Keratinocyte (primary cell): ENCODE measurements around the gene POU6F2. TPM values are rescaled to one million over a fixed set of nuclear protein-coding genes. Genes with fewer than 3 reads are reported as not detected.

Experiments used
- DNase-seq: peaks from one replicate; pipeline ENCODE4 v3.0.0-alpha.2; 2011; ENCODE audit warnings: low read depth, missing footprints, low spot score
- FAIRE-seq: peaks from 2 replicates; lab custom pipeline; 2011; peaks lifted over from hg19 to GRCh38; lab: Jason Lieb, UNC
- H2AFZ ChIP-seq: 2 replicates; pipeline ENCODE4 v1.6.0; 2012; ENCODE audit warnings: low read length, control low read depth, inconsistent platforms; ENCODE audit not compliant: control insufficient read depth
- H3K27ac ChIP-seq: 2 replicates; pipeline ENCODE4 v1.5.1; 2011; ENCODE audit warnings: low read length; ENCODE audit not compliant: control insufficient read depth, insufficient read depth
- H3K27me3 ChIP-seq: 3 replicates; pipeline ENCODE4 v1.6.0; 2011; ENCODE audit warnings: low read length; ENCODE audit not compliant: control insufficient read depth, insufficient read depth; ENCODE audit errors: extremely low read depth
- H3K36me3 ChIP-seq, 2 experiments: 2 replicates in 1 of 2; 3 replicates in 1 of 2; pipeline ENCODE4 v1.5.1; 2011; ENCODE audit warnings: low read length in 2 of 2, mild to moderate bottlenecking in 1 of 2; ENCODE audit not compliant: control insufficient read depth in 2 of 2, insufficient read depth in 2 of 2; ENCODE audit errors: extremely low read depth in 1 of 2
- H3K4me1 ChIP-seq: 3 replicates; pipeline ENCODE4 v1.5.1; 2011; ENCODE audit warnings: low read length; ENCODE audit not compliant: control insufficient read depth, insufficient read depth; ENCODE audit errors: extremely low read depth
- H3K4me2 ChIP-seq: 3 replicates; pipeline ENCODE4 v1.6.0; 2011; ENCODE audit warnings: low read depth, low read length; ENCODE audit not compliant: control insufficient read depth, insufficient read depth; ENCODE audit errors: extremely low read depth
- H3K4me3 ChIP-seq, 3 experiments: fragments of 200-600 bp in 1 of 3; sonication (generic) in 1 of 3; 2 replicates in 2 of 3; 3 replicates in 1 of 3; pipeline ENCODE4 v1.5.1; 2011 to 2016; ENCODE audit warnings: low read length in 3 of 3, mild to moderate bottlenecking in 3 of 3, control low read depth in 2 of 3, inconsistent platforms in 1 of 3, low read depth in 1 of 3, mixed read lengths in 1 of 3, mixed run types in 1 of 3, moderate library complexity in 1 of 3; ENCODE audit not compliant: control insufficient read depth in 2 of 3, insufficient read depth in 2 of 3; ENCODE audit errors: extremely low read depth in 1 of 3
- H3K79me2 ChIP-seq: 2 replicates; pipeline ENCODE4 v1.6.0; 2012; ENCODE audit warnings: low read length; ENCODE audit not compliant: control insufficient read depth, insufficient read depth
- H3K9ac ChIP-seq: 3 replicates; pipeline ENCODE4 v1.6.0; 2011; ENCODE audit warnings: low read length; ENCODE audit not compliant: control insufficient read depth, insufficient read depth; ENCODE audit errors: extremely low read depth
- H3K9me1 ChIP-seq: 3 replicates; pipeline ENCODE4 v1.6.0; 2011; ENCODE audit warnings: low read length; ENCODE audit not compliant: control insufficient read depth, insufficient read depth; ENCODE audit errors: extremely low read depth
- H3K9me3 ChIP-seq: 2 replicates; pipeline ENCODE4 v1.5.1; 2012; ENCODE audit warnings: low read depth, low read length; ENCODE audit not compliant: control insufficient read depth
- H4K20me1 ChIP-seq: 3 replicates; pipeline ENCODE4 v1.6.0; 2011; ENCODE audit warnings: low read length; ENCODE audit not compliant: control insufficient read depth, insufficient read depth; ENCODE audit errors: extremely low read depth
- CTCF ChIP-seq, 3 experiments: IDR thresholded peaks in 1 of 3; conservative IDR thresholded peaks in 1 of 3; optimal IDR thresholded peaks in 1 of 3; 2 replicates in 2 of 3; 3 replicates in 1 of 3; pipeline versions ENCODE3 to v1.5.1; 2011; ENCODE audit warnings: low read length in 3 of 3, mild to moderate bottlenecking in 3 of 3, moderate library complexity in 2 of 3, control low read depth in 1 of 3, inconsistent platforms in 1 of 3; ENCODE audit not compliant: insufficient read depth in 2 of 3; ENCODE audit errors: extremely low read depth in 1 of 3
- EZH2 ChIP-seq: IDR thresholded peaks from one replicate; pipeline ENCODE4 v1.6.1; 2012; ENCODE audit warnings: inconsistent platforms, mild to moderate bottlenecking, low read length, moderate library complexity
- dilution Hi-C: fragments of 300-500 bp; cut with MboI; formaldehyde crosslinking; loops from one replicate; pipeline ENCODE4 v1.7.0; 2020; ENCODE audit warnings: low sequenced_read_pairs; ENCODE audit not compliant: extremely low pct_ligation_motif_present
- polyA plus RNA-seq, 5 experiments: library from polyadenylated mRNA; depleted of rRNA in 3 of 5; stranded (reverse) in 3 of 5; stranded (forward) in 1 of 5; unstranded in 1 of 5; fragments of >200 nt; gene quantifications; 1 replicate in 1 of 5; 2 replicates in 3 of 5; 3 replicates in 1 of 5; pipeline versions ENCODE4 v1.2.1 to v1.2.3, GENCODE V29; 2011 to 2012; ENCODE audit warnings: missing spikeins in 2 of 5, low read depth in 1 of 5, low replicate concordance in 1 of 5

POU6F2 gene
- polyA plus RNA-seq, 1 donor (not counting 4 experiments of a cell fraction or from before 2014, with no cell fraction given) = not detected

- DNase-seq = no peak
- H3K36me3 ChIP-seq = no peaks in the 10 kb centered on the region
Observed at GRCh38 chr7:39043531-39043930, 65.8 kb downstream of the POU6F2 start.

GRCh38 chr7:39044489-39044888 lies 66.8 kb downstream of the POU6F2 start:
- dilution Hi-C loops = no loop called here
- no peaks in the 10 kb centered on the region for H3K4me1 ChIP-seq
- TF ChIP-seq EZH2 = no peak
- no peaks in the 10 kb centered on the region for H3K36me3 ChIP-seq
- no peaks in the 10 kb centered on the region for H3K79me2 ChIP-seq
- no peaks in the 10 kb centered on the region for H4K20me1 ChIP-seq
- H3K27me3 ChIP-seq = no peaks in the 10 kb centered on the region
- no peak overlapping the region for H3K4me2 ChIP-seq
- DNase-seq (no peak), FAIRE-seq (no peak)
- no peaks in the 10 kb centered on the region for H3K9me1 ChIP-seq
- no peak overlapping the region for H3K27ac ChIP-seq
- no peak overlapping the region for H2AFZ ChIP-seq
- H3K4me3 ChIP-seq = no peak overlapping the region
- no peaks in the 10 kb centered on the region for H3K9me3 ChIP-seq
- H3K9ac ChIP-seq = no peak overlapping the region

More at GRCh38 chr7:39043531-39043930, 65.8 kb downstream of the POU6F2 start:
- H3K9me1 ChIP-seq = no peaks in the 10 kb centered on the region
- H3K79me2 ChIP-seq = no peaks in the 10 kb centered on the region
- H3K27ac ChIP-seq = no peak overlapping the region
- H3K9me3 ChIP-seq = no peaks in the 10 kb centered on the region
- no peak overlapping the region for H3K9ac ChIP-seq
- no peaks in the 10 kb centered on the region for H3K4me1 ChIP-seq
- TF ChIP-seq EZH2 (no peak), CTCF (optimal IDR thresholded peaks at IDR 0.05 in 1 of 3, IDR thresholded peaks at IDR 0.05 in 1 of 3, conservative IDR thresholded peaks at IDR 0.05 in 1 of 3; ENCODE audit: extremely low read depth in 1 of 3, insufficient read depth in 2 of 3, low read length in 3 of 3) (no peak)
- H3K27me3 ChIP-seq = no peaks in the 10 kb centered on the region
- H2AFZ ChIP-seq = no peak overlapping the region
- H4K20me1 ChIP-seq = no peaks in the 10 kb centered on the region
- dilution Hi-C loops = no loop called here
- FAIRE-seq = no peak
- H3K4me3 ChIP-seq = no peak overlapping the region
- H3K4me2 ChIP-seq = no peak overlapping the region

- H3K9ac ChIP-seq = no peak overlapping the region
- no peaks in the 10 kb centered on the region for H3K9me3 ChIP-seq
- dilution Hi-C loops = no loop called here
- H3K4me2 ChIP-seq = no peak overlapping the region
- H3K9me1 ChIP-seq = no peaks in the 10 kb centered on the region
- no peaks in the 10 kb centered on the region for H4K20me1 ChIP-seq
- TF ChIP-seq CTCF (optimal IDR thresholded peaks at IDR 0.05 in 1 of 3, IDR thresholded peaks at IDR 0.05 in 1 of 3, conservative IDR thresholded peaks at IDR 0.05 in 1 of 3; ENCODE audit: extremely low read depth in 1 of 3, insufficient read depth in 2 of 3, low read length in 3 of 3) (no peak), EZH2 (no peak)
- H3K27me3 ChIP-seq = no peaks in the 10 kb centered on the region
- H3K4me1 ChIP-seq = no peaks in the 10 kb centered on the region
- DNase-seq (no peak), FAIRE-seq (no peak)
- no peak overlapping the region for H3K4me3 ChIP-seq
- H3K79me2 ChIP-seq = no peaks in the 10 kb centered on the region
- H3K27ac ChIP-seq = no peak overlapping the region
- H3K36me3 ChIP-seq = no peaks in the 10 kb centered on the region
- no peak overlapping the region for H2AFZ ChIP-seq
Observed at GRCh38 chr7:39045231-39045630, 67.5 kb downstream of the POU6F2 start.
